MM.1S (cell line): ENCODE data around the gene CFAP251.

Experiments
- DNase-seq: peaks from one replicate; pipeline ENCODE4 v3.0.0-alpha.2; 2015
- H2AFZ ChIP-seq: fragments of 300-600 bp; sonication (generic); 2 replicates; pipeline ENCODE4 v1.6.0; 2016; ENCODE audit warnings: antibody characterized with exemption, low read length
- H3F3A ChIP-seq: fragments of 300-600 bp; sonication (generic); 2 replicates; pipeline ENCODE4 v1.6.1; 2016; ENCODE audit warnings: mild to moderate bottlenecking, antibody characterized with exemption, low read length, moderate library complexity, mixed read lengths; ENCODE audit not compliant: insufficient read depth
- H3K27ac ChIP-seq: fragments of 300-600 bp; sonication (generic); 2 replicates; pipeline ENCODE4 v1.5.1; 2016; ENCODE audit warnings: mild to moderate bottlenecking, low read length
- H3K27me3 ChIP-seq: fragments of 300-600 bp; sonication (generic); replicated peaks from 2 replicates; pipeline ENCODE4 v1.6.0; 2016; ENCODE audit warnings: low read length; ENCODE audit not compliant: insufficient read depth
- H3K36me3 ChIP-seq: fragments of 300-600 bp; sonication (generic); replicated peaks from 2 replicates; pipeline ENCODE4 v1.6.1; 2016; ENCODE audit warnings: mild to moderate bottlenecking, low read length, mixed read lengths; ENCODE audit not compliant: insufficient read depth
- H3K4me1 ChIP-seq: fragments of 300-600 bp; sonication (generic); 2 replicates; pipeline ENCODE4 v1.6.1; 2016; ENCODE audit warnings: low read length, mixed read lengths
- H3K4me2 ChIP-seq: fragments of 300-600 bp; sonication (generic); 2 replicates; pipeline ENCODE4 v1.6.0; 2016; ENCODE audit warnings: low read depth, low read length
- H3K4me3 ChIP-seq: fragments of 300-600 bp; sonication (generic); 2 replicates; pipeline ENCODE4 v1.5.1; 2016; ENCODE audit warnings: low read length, mixed read lengths
- H3K79me2 ChIP-seq: fragments of 300-600 bp; sonication (generic); 2 replicates; pipeline ENCODE4 v1.6.1; 2016; ENCODE audit warnings: mixed run types, low read length, mixed read lengths
- H3K9ac ChIP-seq: fragments of 300-600 bp; sonication (generic); 2 replicates; pipeline ENCODE4 v1.6.1; 2016; ENCODE audit warnings: low read length, mixed read lengths
- H3K9me2 ChIP-seq: fragments of 300-600 bp; sonication (generic); replicated peaks from 2 replicates; pipeline ENCODE4 v1.6.1; 2016; ENCODE audit warnings: mild to moderate bottlenecking, low read length, mixed read lengths; ENCODE audit not compliant: insufficient read depth
- H3K9me3 ChIP-seq: fragments of 300-600 bp; sonication (generic); replicated peaks from 2 replicates; pipeline ENCODE4 v1.6.1; 2016; ENCODE audit warnings: mild to moderate bottlenecking, low read length, mixed read lengths; ENCODE audit not compliant: insufficient read depth
- H4K20me1 ChIP-seq: fragments of 300-600 bp; sonication (generic); 2 replicates; pipeline ENCODE4 v1.6.1; 2016; ENCODE audit warnings: mild to moderate bottlenecking, low read length, moderate library complexity, mixed read lengths; ENCODE audit not compliant: insufficient read depth
- EZH2 ChIP-seq: fragments of 300-600 bp; sonication (generic); optimal IDR thresholded peaks from 2 replicates; pipeline ENCODE3; 2017; ENCODE audit warnings: low read depth, mild to moderate bottlenecking, antibody characterized with exemption, low read length, mixed read lengths
- EZH2phosphoT487 ChIP-seq: fragments of 300-600 bp; sonication (generic); IDR thresholded peaks from 2 replicates; pipeline ENCODE4 v1.6.1; 2018; ENCODE audit warnings: antibody characterized with exemption, low read length
- TF ChIP-seq, protein P1 (sequence below): fragments of 300-600 bp; sonication (generic); IDR thresholded peaks from 2 replicates; pipeline ENCODE4 v1.5.1; 2016; ENCODE audit warnings: antibody characterized with exemption, low read length, mixed read lengths

The CFAP251 gene

DNA sequence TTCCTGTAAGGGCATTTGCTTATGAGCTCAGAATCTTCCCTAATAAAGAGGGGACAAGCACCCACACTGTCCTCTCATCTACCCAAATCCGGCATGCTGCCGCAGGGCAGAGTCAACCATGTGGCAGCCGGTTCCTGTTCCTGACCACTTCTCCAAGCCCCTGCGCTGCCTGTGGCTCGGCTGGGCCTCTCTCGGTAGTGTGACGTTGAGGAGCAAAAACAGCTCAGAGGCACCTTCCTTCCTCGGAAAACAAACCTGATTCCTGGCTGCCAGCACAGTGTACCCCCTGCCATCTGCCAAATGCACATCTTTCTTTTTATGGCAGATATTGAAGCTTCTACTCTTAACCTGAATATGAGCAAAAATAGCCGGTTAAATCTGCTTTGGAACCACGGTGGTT lies 50.5 kb downstream of the CFAP251 start:
- H3K4me3 ChIP-seq, result no peak overlapping the region
- no peaks in the 10 kb centered on the region for H3K9me2 ChIP-seq
- no peak overlapping the region for H2AFZ ChIP-seq
- H3K9me3 ChIP-seq, result no peaks in the 10 kb centered on the region
- no peak overlapping the region for H3K27ac ChIP-seq
- H4K20me1 ChIP-seq, result no peaks in the 10 kb centered on the region
- H3F3A ChIP-seq, result no peaks in the 10 kb centered on the region
- no peaks in the 10 kb centered on the region for H3K27me3 ChIP-seq
- DNase-seq, result no peak
- TF ChIP-seq EZH2 (no peak), EZH2phosphoT487 (no peak)
- TF ChIP-seq, protein P1, sequence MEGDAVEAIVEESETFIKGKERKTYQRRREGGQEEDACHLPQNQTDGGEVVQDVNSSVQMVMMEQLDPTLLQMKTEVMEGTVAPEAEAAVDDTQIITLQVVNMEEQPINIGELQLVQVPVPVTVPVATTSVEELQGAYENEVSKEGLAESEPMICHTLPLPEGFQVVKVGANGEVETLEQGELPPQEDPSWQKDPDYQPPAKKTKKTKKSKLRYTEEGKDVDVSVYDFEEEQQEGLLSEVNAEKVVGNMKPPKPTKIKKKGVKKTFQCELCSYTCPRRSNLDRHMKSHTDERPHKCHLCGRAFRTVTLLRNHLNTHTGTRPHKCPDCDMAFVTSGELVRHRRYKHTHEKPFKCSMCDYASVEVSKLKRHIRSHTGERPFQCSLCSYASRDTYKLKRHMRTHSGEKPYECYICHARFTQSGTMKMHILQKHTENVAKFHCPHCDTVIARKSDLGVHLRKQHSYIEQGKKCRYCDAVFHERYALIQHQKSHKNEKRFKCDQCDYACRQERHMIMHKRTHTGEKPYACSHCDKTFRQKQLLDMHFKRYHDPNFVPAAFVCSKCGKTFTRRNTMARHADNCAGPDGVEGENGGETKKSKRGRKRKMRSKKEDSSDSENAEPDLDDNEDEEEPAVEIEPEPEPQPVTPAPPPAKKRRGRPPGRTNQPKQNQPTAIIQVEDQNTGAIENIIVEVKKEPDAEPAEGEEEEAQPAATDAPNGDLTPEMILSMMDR, result no peak
- H3K36me3 ChIP-seq, result no peaks in the 10 kb centered on the region
- H3K4me2 ChIP-seq, result no peak overlapping the region
- no peak overlapping the region for H3K9ac ChIP-seq
- H3K79me2 ChIP-seq, result no peaks in the 10 kb centered on the region
- H3K4me1 ChIP-seq, result no peaks in the 10 kb centered on the region

DNA sequence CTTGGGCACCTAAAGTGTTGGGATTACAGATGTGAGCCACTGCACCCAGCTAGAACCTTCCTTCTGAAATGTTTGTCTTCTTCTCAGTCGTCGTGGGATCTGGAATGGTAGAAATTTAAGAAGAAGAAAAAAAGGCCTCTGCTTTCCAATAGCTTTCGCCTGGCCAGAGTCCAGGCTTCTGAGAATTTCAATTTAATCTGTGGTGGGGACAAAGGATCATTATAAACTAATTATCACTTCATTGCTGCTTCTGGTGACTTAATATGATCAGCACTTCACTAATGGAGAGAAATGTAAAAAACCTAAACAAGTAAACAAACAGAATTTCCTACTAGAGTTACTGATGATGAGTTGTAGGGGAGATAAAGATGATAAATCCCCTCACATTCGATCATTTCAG lies 51.3 kb downstream of the CFAP251 start:
- no peaks in the 10 kb centered on the region for H3F3A ChIP-seq
- H3K27me3 ChIP-seq, result no peaks in the 10 kb centered on the region
- no peak overlapping the region for H3K27ac ChIP-seq
- no peak overlapping the region for H3K9ac ChIP-seq
- H3K36me3 ChIP-seq, result no peaks in the 10 kb centered on the region
- no peak overlapping the region for H3K4me3 ChIP-seq
- no peak for DNase-seq
- H2AFZ ChIP-seq, result no peak overlapping the region
- H3K4me1 ChIP-seq, result no peaks in the 10 kb centered on the region
- H3K9me3 ChIP-seq, result no peaks in the 10 kb centered on the region
- TF ChIP-seq, protein P1, result no peak
- TF ChIP-seq EZH2phosphoT487 (no peak), EZH2 (no peak)
- H4K20me1 ChIP-seq, result no peaks in the 10 kb centered on the region
- H3K4me2 ChIP-seq, result no peak overlapping the region
- H3K9me2 ChIP-seq, result no peaks in the 10 kb centered on the region
- no peaks in the 10 kb centered on the region for H3K79me2 ChIP-seq

DNA sequence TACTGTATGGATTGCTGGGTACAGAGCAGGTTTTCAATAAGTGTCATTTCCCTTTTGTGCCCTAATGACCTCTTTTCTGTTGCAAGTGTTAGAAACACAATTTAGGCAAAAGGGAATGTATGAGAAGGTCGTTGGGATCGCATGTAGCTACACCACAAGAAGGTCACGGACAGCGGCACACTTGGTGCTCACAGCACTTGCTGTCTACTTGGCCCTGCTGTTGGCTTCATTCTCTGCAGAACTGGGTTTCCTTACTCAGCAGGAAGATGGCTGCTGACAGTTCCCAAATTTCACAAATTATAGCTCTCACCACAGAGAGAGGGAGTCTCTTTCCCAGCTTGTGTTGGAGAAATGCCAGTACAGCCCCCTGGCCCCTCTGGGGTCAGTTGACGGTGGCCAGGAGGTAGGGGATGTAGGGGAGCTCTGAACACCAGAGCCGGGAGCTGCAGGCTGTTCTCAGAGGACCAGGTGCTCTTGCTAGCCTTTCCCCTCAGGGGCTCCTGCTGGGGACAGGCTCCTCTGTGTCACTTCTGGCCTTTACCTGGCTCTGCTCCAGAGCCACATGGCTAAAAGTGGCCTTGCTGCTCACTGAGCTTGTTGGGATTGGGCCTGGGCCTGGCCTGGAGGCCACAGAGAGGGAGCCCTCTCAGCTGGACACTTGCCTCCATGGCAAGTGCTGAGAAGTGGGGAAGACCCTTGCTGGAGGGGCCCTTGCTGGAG lies 52.3 kb downstream of the CFAP251 start:
- Histone ChIP-seq H3K4me3 (no peak overlapping the region), H3K27ac (no peak overlapping the region), H3K4me2 (no peak overlapping the region), H3K9ac (no peak overlapping the region), H2AFZ (no peak overlapping the region), H3K79me2 (no peaks in the 10 kb centered on the region), H4K20me1 (no peaks in the 10 kb centered on the region), H3F3A (no peaks in the 10 kb centered on the region), H3K4me1 (no peaks in the 10 kb centered on the region), H3K9me2 (no peaks in the 10 kb centered on the region), H3K27me3 (no peaks in the 10 kb centered on the region), H3K9me3 (no peaks in the 10 kb centered on the region), H3K36me3 (no peaks in the 10 kb centered on the region)
- no peak for DNase-seq
- no peak for TF ChIP-seq EZH2
- TF ChIP-seq EZH2phosphoT487, result no peak
- TF ChIP-seq, protein P1, result no peak
